Islet precursor cell (in vitro differentiated cells): ENCODE results near the gene HTRA2.
"Not testable (repeated sequence)": the region's sequence is repeated elsewhere in the genome, so short reads cannot be mapped to it uniquely, and the experiment has no call there.

Source experiments
- DNase-seq: peaks from one replicate; pipeline ENCODE4 v3.0.0-alpha.2; 2018

Gene HTRA2

DNA sequence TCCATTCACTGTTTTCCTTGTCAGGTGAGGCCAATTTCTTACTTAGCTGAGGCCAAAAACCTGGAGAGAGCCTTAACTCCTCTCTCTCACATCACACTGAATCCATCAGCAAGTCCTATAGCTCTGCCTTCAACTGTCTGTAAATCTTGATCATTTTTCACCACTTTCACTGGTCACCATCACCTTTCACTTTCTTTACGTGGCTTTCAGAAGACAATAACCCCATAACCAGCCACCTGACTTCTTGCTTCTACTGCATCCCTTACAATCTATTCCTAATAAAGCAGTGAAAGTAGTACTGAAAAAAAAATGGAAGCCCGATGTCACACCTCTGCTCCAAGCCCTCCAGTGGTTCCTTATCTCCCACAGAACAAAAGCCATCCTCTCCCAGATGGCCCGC, 16.3 kb downstream of the HTRA2 start:
- no peak for DNase-seq

DNA sequence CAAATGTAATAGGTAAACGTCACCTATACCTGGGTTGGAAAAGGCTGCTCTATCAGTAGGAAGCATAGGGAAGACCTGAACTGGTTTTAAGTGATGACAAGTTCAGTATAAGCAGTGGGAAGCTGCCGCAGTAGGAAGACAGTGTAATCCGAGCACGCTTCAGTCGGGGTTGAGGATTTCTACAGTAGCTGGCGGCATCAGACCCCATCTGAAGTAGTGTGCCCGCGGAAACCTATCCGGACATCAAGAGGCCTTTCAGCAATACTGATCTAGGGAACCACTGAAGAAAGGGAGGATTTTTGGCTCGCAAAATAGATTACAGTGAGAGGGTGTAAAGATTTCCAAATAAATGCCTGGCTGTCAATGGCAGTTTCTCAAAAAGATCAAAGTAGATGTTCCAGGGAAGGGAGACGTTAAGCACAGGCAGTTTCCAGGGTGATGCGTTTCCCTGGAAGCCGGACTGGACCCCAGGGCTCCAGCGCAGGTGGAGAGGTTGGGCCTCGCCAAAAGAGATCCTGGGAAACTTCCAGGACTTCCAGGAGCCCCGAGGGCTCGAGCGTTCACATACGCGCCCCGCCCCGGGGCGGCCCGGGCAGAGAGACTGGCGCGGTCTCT, 18.7 kb downstream of the HTRA2 start:
- peak; percentile 46 for DNase-seq

DNA sequence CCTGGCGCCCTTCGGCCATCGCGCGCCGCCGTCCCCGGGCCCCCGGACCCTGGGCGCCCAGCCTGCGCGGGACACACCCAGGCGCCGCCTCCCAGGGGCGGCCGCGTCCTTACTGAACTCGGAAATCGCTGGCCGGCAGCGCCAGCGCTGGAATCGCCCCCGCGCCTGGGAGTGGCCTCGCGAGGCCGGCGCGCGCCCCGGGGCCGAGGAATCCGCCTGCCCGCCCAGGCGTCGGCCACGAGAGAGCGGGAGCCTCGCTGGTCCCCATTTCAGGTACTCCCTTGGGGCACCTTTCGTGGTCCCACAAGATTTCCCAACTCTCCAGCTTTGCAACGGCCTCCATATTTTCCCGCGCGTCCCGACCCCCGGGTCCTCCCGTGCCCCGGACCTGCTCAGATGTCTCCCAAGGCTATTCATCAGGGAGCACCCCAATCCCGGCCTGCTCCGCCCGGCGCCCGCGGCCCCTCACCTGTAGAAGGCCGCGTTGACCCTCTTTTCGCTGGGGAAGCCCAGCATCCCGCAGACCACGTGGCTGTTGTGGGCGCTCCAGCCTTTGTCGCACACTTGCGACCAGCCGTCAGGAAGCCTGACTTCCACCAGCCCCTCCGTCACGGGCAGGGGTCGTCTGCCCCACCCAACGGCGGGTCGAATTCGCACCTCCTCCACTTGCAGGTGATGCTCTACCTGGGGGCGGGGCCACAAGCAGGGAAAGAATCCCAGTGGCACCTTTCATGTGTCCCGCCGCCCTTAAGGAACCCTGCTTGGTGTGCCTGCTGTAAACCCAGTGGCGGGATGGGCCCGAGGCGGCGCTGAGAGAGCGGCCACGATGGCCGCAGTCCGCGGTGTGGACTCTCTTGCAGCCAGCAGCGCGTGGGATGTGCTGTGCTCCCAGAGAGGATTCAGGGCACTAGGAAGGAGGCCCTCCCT, 19.4 kb downstream of the HTRA2 start:
- peak; percentile 74 for DNase-seq

DNA sequence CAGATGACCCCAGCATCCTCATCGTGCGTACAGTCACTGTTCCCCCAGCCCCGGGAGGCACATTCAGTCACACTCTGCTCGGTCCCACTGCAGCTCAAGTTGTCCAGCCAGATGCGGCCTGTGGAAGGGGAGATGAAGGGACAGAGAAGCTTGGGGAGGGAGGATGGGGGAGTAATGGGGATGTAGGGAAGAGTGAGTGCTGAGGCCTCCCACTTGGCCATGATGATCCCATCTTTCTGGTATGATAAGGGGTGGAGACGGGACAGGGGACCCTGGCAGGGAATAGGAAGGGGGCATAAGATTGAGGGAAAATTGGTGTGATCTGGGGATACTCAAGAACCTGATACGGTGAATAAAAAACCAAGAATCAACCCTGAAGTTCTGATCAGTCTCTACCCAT, 20.5 kb downstream of the HTRA2 start:
- peak; percentile 47 for DNase-seq

DNA sequence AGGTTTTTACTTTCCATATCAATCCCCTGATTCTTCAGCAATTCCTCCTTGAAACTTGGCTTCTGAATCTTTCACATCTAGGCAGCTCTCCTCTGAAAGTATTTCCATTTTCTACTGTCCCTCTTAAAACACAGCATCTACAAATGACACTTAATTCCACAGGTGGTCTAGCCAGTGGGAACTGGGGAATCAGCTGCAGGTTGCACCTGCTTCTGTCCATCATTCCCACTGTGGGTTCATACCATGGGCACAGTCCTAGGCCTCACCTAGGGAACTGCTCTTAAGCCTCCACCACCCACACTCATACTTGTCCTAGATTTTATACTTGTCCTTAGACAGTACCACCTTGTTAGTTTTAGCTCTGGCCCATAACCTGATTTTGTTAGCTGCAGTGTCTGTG, 21.8 kb downstream of the HTRA2 start:
- peak; percentile 24 for DNase-seq

DNA sequence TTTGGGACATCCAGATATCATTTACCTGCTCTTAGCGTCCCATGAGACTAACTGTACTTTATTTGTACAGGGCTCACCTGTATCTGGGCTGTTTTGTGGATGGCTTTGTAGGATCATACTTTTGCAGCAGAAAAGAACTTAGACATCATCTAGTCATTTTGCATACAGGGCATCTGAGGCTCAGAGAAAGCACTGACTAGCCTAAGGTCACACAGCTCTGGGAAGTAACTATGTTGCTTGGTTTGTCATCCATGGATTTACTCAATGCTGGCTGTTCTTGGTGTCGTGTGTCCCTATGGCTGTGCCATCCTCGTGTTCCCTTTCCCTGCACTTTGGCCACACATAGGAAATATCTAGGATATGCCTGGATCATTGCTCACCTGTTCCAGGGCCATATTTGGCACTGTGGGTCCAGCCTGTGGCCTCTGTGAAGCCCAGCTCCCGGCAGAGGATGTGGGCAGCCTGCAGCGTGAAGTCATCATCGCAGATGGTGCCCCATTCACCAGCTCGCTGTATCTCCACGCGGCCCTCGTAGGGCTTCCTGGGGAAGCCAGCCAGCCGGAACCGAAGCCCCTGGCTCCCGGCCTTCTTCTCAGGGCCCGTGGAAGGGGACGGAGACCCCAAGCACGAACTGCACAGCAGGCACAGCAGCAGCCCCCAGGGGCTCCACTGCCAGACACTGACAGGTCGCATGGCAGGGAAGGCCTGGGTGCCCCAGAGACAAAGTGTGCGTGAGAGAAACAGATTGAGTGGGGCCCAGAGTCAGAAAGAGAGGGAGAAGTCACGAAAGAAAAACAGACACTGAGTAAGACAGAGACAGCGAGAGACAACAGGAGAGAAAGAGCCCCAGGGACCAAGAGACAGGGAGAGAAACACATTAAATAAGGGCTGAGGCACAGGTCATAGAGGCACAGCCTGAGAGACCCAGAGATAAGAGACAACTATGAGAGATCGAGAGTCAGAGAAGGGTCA, 22.5 kb downstream of the HTRA2 start:
- peak; percentile 48 for DNase-seq

DNA sequence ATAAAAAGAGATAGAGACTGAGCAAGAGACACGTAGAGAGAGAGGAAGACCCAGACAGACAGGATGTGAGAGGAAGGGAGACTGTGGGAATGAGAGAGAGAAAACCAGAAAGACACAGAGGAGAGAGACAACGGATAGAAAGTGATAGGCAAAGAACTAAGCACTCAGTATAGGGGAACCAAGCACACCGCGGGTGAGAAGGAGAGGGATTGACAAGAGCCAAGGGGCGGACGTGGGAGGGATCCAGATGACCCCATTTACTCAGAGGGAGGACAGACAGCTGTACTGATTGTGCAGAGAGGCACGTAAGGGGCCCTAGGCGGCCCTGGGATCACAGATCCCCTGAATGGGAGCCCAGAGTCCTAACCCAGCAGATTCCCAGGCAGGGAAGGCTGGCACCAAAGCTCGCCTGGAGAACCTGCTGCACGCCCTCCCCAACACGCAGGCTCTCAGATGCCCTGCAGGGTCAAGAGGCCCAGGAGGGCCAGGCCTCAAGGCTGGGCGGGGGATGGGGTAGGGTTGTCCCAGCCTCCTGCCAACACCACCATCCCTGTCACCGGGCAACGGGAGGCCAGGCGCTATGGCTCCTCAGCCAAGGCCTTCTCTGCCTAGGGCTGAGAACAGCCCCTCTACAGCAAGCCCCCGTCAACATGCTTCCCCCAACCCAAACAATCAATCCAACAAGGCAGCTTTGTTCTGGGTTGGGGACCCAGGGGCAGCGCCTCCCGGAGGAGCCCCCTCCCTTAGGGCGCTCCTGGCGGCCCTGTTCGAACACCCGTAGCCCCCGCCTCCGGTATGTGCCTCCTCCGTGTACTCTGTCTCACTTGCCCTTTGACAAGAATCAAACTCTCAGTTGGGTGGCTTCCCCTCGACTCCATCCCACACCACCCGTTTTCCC, 23.4 kb downstream of the HTRA2 start:
- DNase-seq = peak; percentile 63

DNA sequence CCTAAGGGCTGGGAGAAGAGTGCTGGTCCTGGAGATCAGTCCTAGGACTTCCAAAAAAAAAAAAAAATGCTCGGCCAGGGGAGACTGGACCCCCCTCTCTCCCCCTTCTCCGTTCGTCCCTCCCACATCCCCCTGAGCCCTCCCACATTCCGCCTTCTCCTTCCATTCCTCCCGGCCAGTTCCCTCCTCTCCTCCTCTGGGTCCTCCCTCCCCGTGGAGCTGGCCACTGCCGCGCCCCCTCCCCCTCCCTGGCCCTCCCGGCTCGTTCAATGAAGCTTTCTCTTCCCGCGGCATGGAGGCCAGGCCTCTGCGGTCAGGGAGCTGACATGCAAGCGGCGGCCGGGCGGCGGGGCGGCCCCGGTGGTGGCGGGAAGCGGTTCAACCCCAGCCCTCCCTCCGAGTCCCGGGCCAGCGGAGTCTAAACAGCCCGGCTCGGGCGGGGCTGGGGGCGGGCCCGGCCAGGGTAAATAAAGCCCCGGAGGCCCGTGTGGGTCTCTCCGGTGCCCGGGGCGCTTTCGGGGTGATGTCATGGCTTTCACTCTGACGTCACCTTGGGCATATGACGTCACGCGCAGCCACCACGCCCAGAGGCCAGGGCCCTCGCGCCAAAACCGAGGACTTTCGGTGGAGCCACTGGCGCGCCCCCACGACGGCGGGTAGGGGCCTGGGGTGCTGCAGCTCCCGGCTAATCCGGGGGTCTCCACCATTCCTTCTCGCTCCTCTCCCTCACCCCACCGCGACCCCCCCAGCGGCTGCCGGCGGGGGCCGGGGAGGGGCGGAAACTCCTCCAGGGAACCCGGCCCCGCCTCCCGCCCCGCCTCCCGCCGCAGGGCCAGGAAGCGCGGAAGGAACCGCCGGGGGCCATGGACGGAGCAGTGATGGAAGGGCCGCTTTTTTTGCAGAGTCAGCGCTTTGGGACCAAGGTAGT, 24.4 kb downstream of the HTRA2 start, which contains the start of the genes DOK1 and LOXL3:
Gene DOK1, plus strand, starts transcription at position 829 of the 928 bp plus-strand sequence. Its CDS starts 35 bp downstream, at position 864.
Gene LOXL3, minus strand, starts transcription at position 51 of the 928 bp plus-strand sequence. CDS start 1,308 bp downstream, outside the sequence.
- peak; percentile 97 for DNase-seq

DNA sequence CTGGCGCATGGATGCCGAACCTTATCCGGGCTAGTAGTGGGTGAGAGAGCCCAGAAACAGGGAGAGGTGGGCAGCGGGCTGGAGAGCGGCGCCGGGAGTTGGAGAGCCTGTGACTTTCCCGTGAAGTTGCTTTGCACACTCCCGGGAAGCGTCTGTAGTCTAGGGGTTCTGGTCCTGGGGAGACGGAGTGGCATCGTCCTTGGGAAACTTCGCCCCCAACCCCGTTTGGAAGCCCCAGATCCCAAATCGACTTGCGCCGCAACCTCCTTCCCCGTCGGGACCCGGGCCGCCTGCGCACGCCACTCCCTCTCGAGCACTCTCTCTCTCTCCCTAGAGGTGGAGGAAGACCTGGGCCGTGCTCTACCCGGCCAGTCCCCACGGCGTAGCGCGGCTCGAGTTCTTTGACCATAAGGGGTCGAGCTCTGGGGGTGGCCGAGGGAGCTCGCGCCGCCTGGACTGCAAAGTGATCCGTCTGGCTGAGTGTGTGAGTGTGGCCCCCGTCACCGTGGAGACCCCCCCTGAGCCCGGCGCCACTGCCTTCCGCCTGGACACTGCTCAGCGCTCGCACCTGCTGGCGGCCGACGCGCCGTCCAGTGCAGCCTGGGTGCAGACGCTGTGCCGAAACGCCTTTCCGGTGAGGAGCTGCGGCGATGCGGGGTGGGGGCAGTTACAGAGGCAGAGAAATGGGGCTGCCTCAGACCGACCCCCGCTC, 25.2 kb downstream of the HTRA2 start:
- peak; percentile 86 for DNase-seq

DNA sequence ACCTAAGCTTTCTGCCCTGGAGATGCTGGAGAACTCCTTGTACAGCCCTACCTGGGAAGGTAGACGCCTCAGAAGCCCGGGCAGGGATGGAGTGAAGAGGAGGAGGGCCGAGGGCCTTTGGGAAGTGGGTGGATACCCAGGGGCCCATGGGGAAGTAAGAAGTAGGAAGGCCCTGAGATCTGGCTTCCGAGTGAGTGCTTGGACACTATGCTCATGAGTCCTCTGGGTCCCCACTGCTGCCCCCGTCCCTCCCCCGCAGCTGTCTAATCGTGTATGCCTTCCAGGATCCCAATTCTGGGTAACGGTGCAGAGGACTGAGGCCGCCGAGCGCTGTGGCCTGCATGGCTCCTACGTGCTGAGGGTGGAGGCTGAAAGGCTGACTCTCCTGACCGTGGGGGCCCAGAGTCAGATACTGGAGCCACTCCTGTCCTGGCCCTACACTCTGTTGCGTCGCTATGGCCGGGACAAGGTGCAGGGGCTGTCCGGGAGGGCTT, 25.9 kb downstream of the HTRA2 start:
- peak; percentile 53 for DNase-seq

DNA sequence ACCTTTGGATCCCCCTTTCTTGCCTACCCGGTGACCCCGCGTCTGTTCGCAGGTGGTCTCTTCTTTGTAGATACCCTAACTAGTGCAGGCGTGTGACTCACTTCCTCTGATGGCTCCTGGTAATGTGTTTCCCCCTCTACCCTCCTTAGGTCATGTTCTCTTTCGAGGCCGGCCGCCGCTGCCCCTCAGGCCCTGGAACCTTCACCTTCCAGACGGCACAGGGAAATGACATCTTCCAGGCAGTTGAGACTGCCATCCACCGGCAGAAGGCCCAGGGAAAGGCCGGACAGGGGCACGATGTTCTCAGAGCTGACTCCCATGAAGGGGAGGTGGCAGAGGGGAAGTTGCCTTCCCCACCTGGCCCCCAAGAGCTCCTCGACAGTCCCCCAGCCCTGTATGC, 26.4 kb downstream of the HTRA2 start:
- DNase-seq = peak; percentile 60

DNA sequence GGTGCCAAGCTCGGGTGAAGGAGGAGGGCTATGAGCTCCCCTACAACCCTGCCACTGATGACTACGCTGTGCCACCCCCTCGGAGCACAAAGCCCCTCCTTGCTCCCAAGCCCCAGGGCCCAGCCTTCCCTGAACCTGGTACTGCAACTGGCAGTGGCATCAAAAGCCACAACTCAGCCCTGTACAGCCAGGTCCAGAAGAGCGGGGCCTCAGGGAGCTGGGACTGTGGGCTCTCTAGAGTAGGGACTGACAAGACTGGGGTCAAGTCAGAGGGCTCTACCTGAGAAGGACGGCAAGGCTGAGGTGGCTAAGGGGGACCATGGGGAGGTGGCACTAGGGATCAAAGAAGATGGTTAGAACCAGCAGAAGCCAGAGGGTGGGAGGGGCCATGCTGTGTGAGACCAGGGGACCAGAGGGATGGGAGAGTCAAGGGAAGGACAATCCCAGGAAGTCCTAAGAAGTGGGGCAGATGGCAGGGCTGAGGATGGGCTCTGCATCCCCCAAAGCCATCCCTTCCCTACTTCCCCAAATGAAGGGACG, 27.2 kb downstream of the HTRA2 start:
- DNase-seq = peak; percentile 40

DNA sequence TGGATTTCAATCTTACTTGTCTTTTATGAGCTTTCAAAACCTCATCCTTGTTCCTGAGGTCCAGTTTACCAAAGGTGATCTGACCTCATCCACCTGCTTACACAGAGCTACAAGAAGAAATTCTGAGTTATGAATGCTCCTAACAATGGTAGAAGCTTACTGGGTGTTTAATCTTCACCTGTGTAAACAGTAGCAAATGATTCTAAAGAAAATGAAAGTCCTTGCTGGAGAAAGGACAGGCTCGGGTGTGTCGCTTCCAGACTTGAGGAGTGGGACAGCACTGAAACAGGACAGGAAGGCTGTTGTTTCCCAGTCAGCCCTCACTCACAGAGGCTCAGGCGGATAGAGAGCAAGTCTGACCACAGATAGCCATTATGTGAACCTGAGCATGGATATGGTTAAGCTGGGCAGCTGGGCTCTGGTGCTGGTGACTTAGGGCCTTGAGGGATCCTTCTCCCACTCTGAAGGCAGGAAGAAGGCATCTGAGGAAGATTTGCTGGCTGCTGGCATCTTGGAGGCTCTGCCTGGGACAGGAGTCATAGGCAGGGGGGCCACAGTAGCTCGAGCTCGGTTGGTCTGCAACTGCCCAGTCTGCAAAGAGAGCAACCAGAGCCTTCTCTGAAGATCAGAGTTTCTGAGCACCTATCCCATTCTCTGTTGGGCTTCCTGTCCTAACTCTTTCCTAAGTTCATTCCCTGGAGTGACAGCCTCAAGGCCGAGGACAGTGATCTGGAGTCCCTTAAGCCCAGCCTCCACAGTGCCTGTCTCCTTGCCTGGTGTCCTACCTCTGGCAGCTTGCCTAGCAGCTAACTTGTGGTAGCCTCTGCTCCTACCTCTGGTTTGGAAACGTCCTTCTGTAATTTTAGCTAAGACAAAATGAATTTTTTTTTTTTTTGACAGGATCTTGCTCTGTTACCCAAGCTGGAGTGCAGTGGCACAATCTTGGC, 28.8 kb downstream of the HTRA2 start:
- DNase-seq = peak; percentile 57

DNA sequence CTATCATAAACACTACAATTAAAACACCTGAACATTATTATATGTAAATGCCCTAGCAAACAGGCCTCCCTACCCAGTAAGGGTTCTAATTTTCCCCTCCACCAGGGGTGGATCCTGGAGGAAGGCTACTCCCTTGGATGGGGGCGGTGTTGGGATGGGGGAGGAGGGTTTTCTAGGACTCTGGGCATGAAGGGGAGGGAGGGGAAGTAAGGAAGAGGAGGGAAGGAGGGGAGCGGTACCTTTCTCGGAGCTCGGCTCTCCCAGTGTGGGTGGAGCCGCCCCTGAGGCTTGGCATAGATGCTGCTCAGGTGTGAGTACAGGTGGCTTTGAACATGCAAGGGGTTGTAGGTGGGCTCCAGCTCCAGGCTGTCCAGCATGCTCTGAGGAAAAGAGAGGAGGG, 30.2 kb downstream of the HTRA2 start:
- peak; percentile 50 for DNase-seq

DNA sequence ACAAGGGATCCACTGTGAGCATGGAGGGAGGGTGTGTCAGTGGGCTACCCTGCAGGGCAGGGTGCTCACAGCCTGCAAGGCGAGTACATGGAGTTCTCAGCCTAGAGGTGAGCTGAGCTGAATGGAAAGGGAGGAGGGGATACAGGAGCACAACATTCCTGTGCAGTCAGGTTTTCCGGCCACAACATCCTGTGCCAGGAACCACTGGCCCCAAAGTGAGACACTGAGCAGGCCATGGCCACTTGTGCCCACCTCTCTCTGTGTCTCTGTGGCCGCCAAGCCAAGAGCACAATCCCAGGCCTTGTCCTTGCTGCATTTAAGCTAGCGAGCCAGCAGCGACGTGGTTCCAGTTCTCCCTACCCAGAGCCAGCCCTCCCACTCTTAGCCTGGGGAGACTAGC, 30.9 kb downstream of the HTRA2 start:
- peak; percentile 77 for DNase-seq

DNA sequence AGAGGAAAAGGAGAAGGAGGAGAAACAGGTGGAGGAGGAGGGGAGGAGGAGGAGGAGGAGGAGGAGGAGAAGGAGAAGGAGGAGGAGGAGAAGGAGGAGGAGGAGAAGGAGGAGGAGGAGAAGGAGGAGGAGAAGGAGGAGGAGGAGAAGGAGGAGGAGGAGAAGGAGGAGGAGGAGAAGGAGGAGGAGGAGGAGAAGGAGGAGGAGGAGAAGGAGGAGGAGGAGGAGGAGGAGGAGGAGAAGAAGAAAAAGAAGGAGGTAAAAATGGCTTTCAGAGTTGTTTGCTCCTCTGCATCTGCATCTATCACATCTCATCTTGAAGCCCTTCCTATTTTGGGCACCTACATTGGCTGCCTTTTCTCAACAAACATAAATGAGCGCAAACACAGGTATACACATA, 31.3 kb downstream of the HTRA2 start:
- DNase-seq = not testable (repeated sequence)

DNA sequence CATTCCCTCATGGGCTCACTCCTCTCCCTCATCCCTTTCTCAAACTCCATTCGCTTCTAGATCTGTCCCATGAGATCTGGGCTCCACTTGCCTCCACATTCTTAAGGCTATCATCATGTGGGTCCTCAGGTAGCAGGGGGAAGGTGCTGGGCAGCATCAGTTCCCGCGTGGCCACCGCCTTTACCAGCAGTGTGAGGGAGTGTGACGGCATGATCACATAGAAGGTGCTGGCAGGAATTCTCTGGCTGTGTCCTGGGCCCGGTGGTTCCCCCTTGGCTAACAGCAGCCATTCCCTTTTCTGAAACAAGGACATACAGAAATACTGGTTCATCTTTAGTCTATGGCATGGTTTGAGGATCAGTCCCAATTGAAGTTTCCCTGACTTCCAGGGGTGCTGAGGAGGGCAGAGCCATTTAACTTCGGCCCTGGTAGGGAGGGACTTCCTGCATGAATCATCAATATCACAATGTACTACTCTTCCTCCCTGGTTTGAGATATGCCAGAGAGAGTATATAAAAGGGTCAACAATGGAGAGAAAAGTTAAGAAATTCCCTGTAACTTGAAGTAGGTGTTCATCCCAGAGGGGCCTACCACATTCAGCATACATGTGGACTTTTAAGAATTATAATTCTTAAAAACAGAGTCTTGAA, 32.5 kb downstream of the HTRA2 start:
- DNase-seq = no peak

DNA sequence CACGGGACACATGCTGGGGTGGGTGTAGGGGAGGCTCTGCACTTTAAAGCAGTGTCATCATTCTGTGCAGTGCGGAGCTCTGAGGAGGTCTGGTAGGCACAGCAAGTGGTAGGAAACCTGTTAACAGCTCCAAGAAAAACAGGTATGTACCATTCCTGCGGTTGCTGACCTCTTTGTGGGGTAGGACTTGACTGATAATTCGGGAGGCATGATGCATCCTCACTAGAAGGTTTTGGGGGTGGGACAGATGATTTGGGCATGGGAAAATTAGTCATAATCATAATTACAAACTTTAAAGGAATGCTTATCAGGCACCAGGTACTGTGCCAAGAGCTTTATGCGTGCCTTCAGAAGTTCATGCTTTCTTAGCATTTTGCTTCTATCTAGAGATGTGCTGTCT, 34.5 kb downstream of the HTRA2 start:
- peak; percentile 19 for DNase-seq
